ENCODE measurements around the gene SLC19A1. TPM values are rescaled to one million over a fixed set of nuclear protein-coding genes. Genes with fewer than 3 reads are reported as not detected.

The SLC19A1 gene
- total and polyA plus RNA-seq, 7 donors = 1.4 to 3.8 (median 2.3) TPM

DNA sequence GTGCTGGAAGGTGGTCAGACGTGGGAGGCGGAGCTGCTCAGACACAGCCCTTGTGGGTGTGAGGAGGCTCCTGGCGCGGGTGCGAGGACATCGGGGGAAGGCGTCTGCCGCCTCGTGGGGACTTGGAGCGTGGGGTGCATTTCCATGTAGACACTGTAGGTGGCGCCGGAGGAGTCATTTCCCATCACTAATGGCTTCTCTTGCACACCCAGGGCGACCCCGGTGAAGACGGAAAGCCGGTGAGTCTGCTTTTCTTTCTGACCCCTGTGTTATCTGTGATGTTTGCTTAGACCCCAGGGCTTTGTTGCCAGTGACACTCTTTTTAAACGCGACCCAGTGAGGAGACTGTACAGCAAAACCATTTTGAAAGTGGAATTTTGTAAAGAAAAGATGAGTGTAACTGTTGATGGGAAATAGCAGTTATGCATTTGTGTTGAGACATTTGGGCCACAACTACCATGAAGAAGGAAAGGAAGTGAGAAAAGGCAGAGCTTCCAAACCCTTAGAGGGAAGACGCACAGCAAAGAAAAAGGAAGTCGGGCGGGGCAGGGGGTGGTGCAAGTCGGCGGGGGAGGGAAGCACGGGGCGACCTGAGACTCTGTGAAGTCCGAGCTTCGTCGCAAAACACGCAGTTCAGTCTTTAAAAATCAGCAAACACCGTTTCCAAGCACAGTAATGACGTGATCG lies 64.0 kb downstream of the SLC19A1 start:
- intact Hi-C loops (cut with DNase I) = no loop called here
- Histone ChIP-seq H3K27ac (no peak overlapping the region), H3K36me3 (ENCODE audit: insufficient read depth in 1 of 2, low read depth in 1 of 2) (peaks cover 0 to 12% of the 10 kb centered on the region in 2 donors), H3K4me1 (no peaks in the 10 kb centered on the region), H3K27me3 (ENCODE audit: insufficient read depth in 3 of 3, low read length in 2 of 3) (peaks cover 0 to 10% (median 5%) of the 10 kb centered on the region in 3 donors), H3K4me3 (no peak overlapping the region), H3K9me3 (no peaks in the 10 kb centered on the region)
- ATAC-seq = peak in 3 of 4 donors; percentile 27 to 63 (median 52)
- TF ChIP-seq, protein P1, sequence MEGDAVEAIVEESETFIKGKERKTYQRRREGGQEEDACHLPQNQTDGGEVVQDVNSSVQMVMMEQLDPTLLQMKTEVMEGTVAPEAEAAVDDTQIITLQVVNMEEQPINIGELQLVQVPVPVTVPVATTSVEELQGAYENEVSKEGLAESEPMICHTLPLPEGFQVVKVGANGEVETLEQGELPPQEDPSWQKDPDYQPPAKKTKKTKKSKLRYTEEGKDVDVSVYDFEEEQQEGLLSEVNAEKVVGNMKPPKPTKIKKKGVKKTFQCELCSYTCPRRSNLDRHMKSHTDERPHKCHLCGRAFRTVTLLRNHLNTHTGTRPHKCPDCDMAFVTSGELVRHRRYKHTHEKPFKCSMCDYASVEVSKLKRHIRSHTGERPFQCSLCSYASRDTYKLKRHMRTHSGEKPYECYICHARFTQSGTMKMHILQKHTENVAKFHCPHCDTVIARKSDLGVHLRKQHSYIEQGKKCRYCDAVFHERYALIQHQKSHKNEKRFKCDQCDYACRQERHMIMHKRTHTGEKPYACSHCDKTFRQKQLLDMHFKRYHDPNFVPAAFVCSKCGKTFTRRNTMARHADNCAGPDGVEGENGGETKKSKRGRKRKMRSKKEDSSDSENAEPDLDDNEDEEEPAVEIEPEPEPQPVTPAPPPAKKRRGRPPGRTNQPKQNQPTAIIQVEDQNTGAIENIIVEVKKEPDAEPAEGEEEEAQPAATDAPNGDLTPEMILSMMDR (IDR thresholded peaks at IDR 0.05) = peak; percentile 48
- DNase-seq = peak; percentile 70 to 75
- WGBS, 3 donors = 54 to 59% (median 54%) methylated on average over 32 of the region's 32 CpGs

DNA sequence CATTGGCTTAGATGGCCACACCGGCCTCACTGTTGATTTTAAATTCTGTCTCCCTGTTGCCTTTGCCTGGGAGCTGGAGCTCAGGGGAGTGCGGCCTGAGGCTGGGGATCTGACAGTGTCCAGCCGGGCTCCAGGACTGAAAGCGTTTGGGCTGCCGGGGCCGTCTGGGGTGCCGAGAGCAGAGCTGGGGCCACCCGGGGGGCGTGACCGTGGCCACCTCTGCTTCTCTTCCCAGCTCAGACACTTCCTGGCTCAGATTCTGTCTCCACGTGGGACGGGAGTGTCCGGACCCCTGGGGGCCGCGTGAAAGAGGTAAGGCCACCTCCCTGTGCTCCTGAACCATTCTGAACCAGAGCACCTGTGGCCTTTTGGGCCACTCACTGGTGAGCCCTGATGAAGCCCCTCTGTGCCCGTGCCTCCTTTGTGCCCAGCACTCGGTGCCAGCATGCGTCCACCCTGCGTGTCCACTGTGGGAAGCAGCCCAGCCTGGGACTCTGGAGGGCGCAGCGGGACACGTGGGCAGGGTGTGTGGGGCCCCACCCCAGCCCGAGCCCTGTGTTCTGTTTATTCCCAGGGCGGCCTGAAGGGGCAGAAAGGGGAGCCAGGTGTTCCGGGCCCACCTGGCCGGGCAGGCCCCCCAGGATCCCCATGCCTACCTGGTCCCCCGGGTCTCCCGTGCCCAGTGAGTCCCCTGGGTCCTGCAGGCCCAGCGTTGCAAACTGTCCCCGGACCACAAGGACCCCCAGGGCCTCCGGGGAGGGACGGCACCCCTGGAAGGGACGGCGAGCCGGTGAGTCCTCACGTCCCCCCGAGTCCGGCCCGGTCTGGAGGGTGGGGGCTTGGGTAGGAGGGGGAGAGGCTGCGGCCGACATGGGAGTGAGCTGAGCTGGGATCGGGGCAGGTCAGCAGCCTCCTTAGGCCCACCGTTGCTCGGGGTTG lies 64.8 kb downstream of the SLC19A1 start:
- peaks cover 0 to 12% of the 10 kb centered on the region in 2 donors for H3K36me3 ChIP-seq (ENCODE audit: insufficient read depth in 1 of 2, low read depth in 1 of 2)
- DNase-seq (peak in 1 of 2 donors; percentile 50), ATAC-seq (peak in 1 of 4 donors; percentile 25)
- 81 to 84% (median 82%) methylated on average over 38 to 44 of the region's 44 CpGs for WGBS, 3 donors
- H3K27ac ChIP-seq = no peak overlapping the region
- TF ChIP-seq, protein P1 (IDR thresholded peaks at IDR 0.05) = no peak
- H3K4me1 ChIP-seq = no peaks in the 10 kb centered on the region
- intact Hi-C loops (cut with DNase I) = no loop called here
- H3K4me3 ChIP-seq = no peak overlapping the region
- no peaks in the 10 kb centered on the region for H3K9me3 ChIP-seq
- H3K27me3 ChIP-seq (ENCODE audit: insufficient read depth in 3 of 3, low read length in 2 of 3) = peaks cover 0 to 18% (median 9%) of the 10 kb centered on the region in 3 donors

DNA sequence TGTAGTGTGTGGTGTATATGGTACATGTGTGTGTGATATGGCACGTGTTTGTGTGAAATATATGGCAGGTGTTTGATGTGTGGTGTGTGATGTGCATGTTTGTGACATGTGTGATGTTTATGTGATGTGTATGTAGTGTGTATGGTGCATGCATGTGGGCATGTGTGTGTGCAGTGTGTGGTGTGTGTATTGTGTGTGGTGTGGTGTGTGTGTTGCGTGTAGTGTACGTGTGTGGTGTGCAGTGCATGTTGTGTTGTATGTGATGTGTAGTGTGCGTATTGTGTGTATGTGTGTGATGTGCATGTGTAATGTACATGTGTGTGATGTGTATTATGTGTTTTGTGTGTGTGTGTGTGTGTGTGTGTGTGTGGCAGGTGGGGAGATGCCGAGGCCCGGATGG lies 65.7 kb downstream of the SLC19A1 start:
- TF ChIP-seq, protein P1 (IDR thresholded peaks at IDR 0.05) = no peak
- no peak for ATAC-seq
- Histone ChIP-seq H3K4me1 (no peaks in the 10 kb centered on the region), H3K27ac (no peak overlapping the region), H3K27me3 (ENCODE audit: insufficient read depth in 3 of 3, low read length in 2 of 3) (peaks cover 0 to 21% (median 8%) of the 10 kb centered on the region in 3 donors), H3K4me3 (no peak overlapping the region), H3K9me3 (no peaks in the 10 kb centered on the region), H3K36me3 (ENCODE audit: insufficient read depth in 1 of 2, low read depth in 1 of 2) (peaks cover 0 to 12% of the 10 kb centered on the region in 2 donors)
- intact Hi-C loops (cut with DNase I) = no loop called here
- DNase-seq = no peak
- WGBS, 3 donors = 96 to 98% (median 96%) methylated on average over 6 of the region's 6 CpGs

DNA sequence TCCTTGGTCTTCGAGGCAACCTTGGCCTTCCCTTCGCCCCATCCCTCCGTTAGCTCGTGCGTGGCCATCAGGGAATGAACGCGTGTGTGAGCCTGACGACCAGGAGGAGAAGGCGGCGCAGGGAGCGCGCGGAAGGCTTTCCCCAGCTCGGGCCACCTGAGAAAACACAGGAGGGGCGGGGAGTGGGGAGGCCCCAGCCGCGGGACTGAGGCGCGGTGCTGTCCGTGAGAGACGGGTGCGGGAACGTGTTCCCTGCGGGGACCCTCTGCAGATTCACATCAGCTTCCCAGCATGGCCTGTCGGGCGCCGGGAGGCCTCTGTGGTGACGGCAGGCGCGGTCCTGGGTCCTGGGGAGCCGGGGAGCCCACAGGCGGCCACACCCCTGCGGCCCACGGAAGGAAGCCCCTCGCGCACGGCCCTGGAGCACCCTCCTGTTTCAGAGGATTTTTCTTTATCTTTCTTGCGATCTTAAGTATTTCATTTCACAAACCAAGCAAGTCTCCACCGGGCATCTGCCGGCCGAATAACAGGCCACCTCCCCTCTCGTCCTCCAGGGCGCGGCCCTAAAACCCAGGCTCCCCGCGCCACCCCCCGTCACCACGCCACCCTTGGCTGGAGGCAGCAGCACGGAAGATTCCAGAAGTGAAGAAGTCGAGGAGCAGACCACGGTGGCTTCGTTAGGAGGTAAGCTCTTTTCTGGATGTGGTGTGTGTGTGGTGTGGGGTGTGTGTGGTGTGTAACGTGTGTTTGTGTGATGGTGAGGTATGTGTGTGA lies 66.3 kb downstream of the SLC19A1 start:
- WGBS, 3 donors = 91 to 93% (median 92%) methylated on average over 52 to 53 of the region's 53 CpGs
- peaks cover 0 to 18% (median 8%) of the 10 kb centered on the region in 3 donors for H3K27me3 ChIP-seq (ENCODE audit: insufficient read depth in 3 of 3, low read length in 2 of 3)
- H3K36me3 ChIP-seq (ENCODE audit: insufficient read depth in 1 of 2, low read depth in 1 of 2) = peaks cover 0 to 12% of the 10 kb centered on the region in 2 donors
- no peak overlapping the region for H3K27ac ChIP-seq
- intact Hi-C loops (cut with DNase I) = no loop called here
- peak in 1 of 2 donors; percentile 47 for DNase-seq
- TF ChIP-seq, protein P1 (IDR thresholded peaks at IDR 0.05) = no peak
- no peak for ATAC-seq
- no peak overlapping the region for H3K4me3 ChIP-seq
- no peaks in the 10 kb centered on the region for H3K4me1 ChIP-seq
- H3K9me3 ChIP-seq = no peaks in the 10 kb centered on the region
